Mucosa of descending colon (tissue), 3 donors: Measurements from ENCODE around the gene ETAA1. TPM values are rescaled to one million over a fixed set of nuclear protein-coding genes. Genes with fewer than 3 reads are reported as not detected.

Experiments used
- ATAC-seq: fragments of 200-7000 bp; cut with Tn5 transposase; one replicate; pipeline ENCODE4 v1.9.1; 2020; ENCODE audit warnings: mild to moderate bottlenecking, moderate library complexity
- DNase-seq, 3 donors: peaks; one replicate each; pipeline ENCODE4 v3.0.0-alpha.2; 2020
- H3K36me3 ChIP-seq: fragments of 200-600 bp; one replicate; pipeline ENCODE4 v1.8.0; 2021; ENCODE audit warnings: low read depth, mild to moderate bottlenecking
- H3K4me1 ChIP-seq: fragments of 200-600 bp; one replicate; pipeline ENCODE4 v1.8.0; 2021; ENCODE audit warnings: low read depth, mild to moderate bottlenecking
- H3K4me3 ChIP-seq: fragments of 200-600 bp; one replicate; pipeline ENCODE4 v1.8.0; 2021; ENCODE audit warnings: mild to moderate bottlenecking
- H3K9me3 ChIP-seq: fragments of 200-600 bp; one replicate; pipeline ENCODE4 v1.8.0; 2021; ENCODE audit warnings: mild to moderate bottlenecking
- intact Hi-C, 2 donors: fragments of 100-400 bp; cut with DNase I in 1 of 2; cut with micrococcal nuclease in 1 of 2; formaldehyde crosslinking; loops; one replicate each; pipeline versions ENCODE4 v1.11.0 to v1.11.1; 2022; cut with DNase I, micrococcal nuclease
- total RNA-seq, 3 donors: library from RNA; stranded (reverse); fragmentation: NEBNext Ultra II Directional in 2 of 3; extraction: Animal tissue kit (Norgen Biotek cat#: 25700) in 2 of 3; gene quantifications; one replicate each; pipeline versions ENCODE4 v1.2.1 to v1.2.4, GENCODE V29; 2021 to 2023
- TF ChIP-seq, protein P1 (sequence below): fragments of 200-600 bp; IDR thresholded peaks from one replicate; pipeline ENCODE4 v1.8.0; 2022; ENCODE audit warnings: antibody characterized with exemption, mild to moderate bottlenecking
- donor health status: DM: no; HTN: no; CAD: no; lungs with moderate emphysema.
- donor health status: DM: no; HTN: no; CAD: no.
- donor health status: DM: no; HTN: yes; CAD: no.

The ETAA1 gene
- total RNA-seq, 3 donors from 2014 or later, result 7.4 to 9.1 (median 8.8) TPM

- Histone ChIP-seq H3K9me3 (no peaks in the 10 kb centered on the region), H3K4me1 (no peaks in the 10 kb centered on the region), H3K36me3 (no peaks in the 10 kb centered on the region), H3K4me3 (no peak overlapping the region)
- ATAC-seq (no peak), DNase-seq (no peak)
- intact Hi-C loops, result no loop called here
- TF ChIP-seq, protein P1, sequence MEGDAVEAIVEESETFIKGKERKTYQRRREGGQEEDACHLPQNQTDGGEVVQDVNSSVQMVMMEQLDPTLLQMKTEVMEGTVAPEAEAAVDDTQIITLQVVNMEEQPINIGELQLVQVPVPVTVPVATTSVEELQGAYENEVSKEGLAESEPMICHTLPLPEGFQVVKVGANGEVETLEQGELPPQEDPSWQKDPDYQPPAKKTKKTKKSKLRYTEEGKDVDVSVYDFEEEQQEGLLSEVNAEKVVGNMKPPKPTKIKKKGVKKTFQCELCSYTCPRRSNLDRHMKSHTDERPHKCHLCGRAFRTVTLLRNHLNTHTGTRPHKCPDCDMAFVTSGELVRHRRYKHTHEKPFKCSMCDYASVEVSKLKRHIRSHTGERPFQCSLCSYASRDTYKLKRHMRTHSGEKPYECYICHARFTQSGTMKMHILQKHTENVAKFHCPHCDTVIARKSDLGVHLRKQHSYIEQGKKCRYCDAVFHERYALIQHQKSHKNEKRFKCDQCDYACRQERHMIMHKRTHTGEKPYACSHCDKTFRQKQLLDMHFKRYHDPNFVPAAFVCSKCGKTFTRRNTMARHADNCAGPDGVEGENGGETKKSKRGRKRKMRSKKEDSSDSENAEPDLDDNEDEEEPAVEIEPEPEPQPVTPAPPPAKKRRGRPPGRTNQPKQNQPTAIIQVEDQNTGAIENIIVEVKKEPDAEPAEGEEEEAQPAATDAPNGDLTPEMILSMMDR, result no peak
These were observed 54.1 kb downstream of the ETAA1 start for GRCh38 chr2:67451086-67451832.

GRCh38 chr2:67453310-67453709, 56.2 kb downstream of the ETAA1 start:
- no peaks in the 10 kb centered on the region for H3K4me1 ChIP-seq
- H3K36me3 ChIP-seq, result no peaks in the 10 kb centered on the region
- no peaks in the 10 kb centered on the region for H3K9me3 ChIP-seq
- intact Hi-C loops, result no loop called here
- DNase-seq (no peak), ATAC-seq (no peak)
- no peak overlapping the region for H3K4me3 ChIP-seq
- TF ChIP-seq, protein P1, result no peak

DNA sequence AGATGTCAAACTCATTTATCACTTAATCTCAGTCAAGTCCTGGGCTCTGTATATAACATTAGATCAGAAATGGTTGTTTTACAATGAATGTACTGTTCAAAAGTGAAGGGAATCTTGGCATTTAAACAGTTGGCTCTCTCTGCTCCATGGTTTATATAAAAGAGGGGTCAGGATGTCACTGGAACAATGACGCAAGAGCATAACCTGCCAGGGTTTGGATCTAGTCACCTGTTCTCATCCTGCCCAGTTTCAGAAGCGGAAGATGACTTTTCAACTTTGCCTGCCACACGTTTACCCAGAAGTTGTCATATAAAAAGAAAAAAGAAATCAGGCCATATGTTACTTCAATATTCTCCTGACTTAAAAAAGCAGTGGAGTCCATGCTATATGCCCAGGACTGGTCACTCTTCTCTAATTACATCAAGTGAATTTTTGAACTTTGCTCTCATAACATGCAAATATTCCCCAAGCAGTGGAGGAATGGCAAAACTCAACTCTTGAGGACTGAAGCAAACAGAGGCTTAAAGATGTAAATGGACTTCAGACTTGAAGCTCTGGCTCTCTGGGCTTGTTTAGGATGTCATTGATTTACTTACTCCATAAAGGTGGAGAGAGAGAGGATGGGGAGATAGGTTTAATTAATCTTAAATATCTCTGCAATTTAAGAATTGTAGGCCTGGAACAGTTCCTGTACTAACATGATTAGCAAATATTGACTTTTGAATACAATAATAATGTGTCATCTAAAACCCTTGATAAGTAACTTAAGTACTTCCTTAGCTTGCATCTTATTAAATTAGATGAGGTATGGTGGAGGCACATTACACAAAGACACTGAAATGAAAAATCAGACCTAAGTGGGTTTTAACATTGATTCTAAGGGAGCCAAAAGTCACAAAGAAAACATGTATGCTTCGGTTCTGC, 58.3 kb downstream of the ETAA1 start:
- no peak for DNase-seq
- Histone ChIP-seq H3K4me1 (no peaks in the 10 kb centered on the region), H3K9me3 (no peaks in the 10 kb centered on the region), H3K36me3 (no peaks in the 10 kb centered on the region), H3K4me3 (no peak overlapping the region)
- TF ChIP-seq, protein P1, result no peak
- intact Hi-C loops, result no loop called here
- no peak for ATAC-seq

- DNase-seq, result no peak
- H3K36me3 ChIP-seq, result no peaks in the 10 kb centered on the region
- TF ChIP-seq, protein P1, result no peak
- no peaks in the 10 kb centered on the region for H3K4me1 ChIP-seq
- no peak for ATAC-seq
- H3K4me3 ChIP-seq, result no peak overlapping the region
- H3K9me3 ChIP-seq, result no peaks in the 10 kb centered on the region
- intact Hi-C loops, result no loop called here
These were observed 59.3 kb downstream of the ETAA1 start for GRCh38 chr2:67456428-67456827.

GRCh38 chr2:67457699-67458098, 60.6 kb downstream of the ETAA1 start:
- Histone ChIP-seq H3K36me3 (no peaks in the 10 kb centered on the region), H3K4me1 (no peaks in the 10 kb centered on the region), H3K9me3 (no peaks in the 10 kb centered on the region), H3K4me3 (no peak overlapping the region)
- no peak for DNase-seq
- TF ChIP-seq, protein P1, result no peak
- intact Hi-C loops, result no loop called here
- ATAC-seq, result no peak
